Hepatocyte (in vitro differentiated cells): ENCODE measurements around the gene SMCP. TPM values are rescaled to one million over a fixed set of nuclear protein-coding genes. Genes with fewer than 3 reads are reported as not detected.

ENCODE experiments used
- DNase-seq: peaks from one replicate; pipeline ENCODE4 v3.0.0-alpha.2; 2016; ENCODE audit warnings: low spot score
- H2AFZ ChIP-seq: fragments of 200-600 bp; sonication (generic); 2 replicates; pipeline ENCODE4 v1.6.0; 2016; ENCODE audit warnings: antibody characterized with exemption, mild to moderate bottlenecking
- H3K27ac ChIP-seq: fragments of 200-600 bp; sonication (generic); 2 replicates; pipeline ENCODE4 v1.5.1; 2016; ENCODE audit warnings: mild to moderate bottlenecking
- H3K27me3 ChIP-seq: fragments of 200-600 bp; sonication (generic); 2 replicates; pipeline ENCODE4 v1.6.1; 2016
- H3K36me3 ChIP-seq: fragments of 200-600 bp; sonication (generic); replicated peaks from 2 replicates; pipeline ENCODE4 v1.5.1; 2016; ENCODE audit warnings: low read depth; ENCODE audit not compliant: insufficient read depth
- H3K4me1 ChIP-seq: fragments of 200-600 bp; sonication (generic); 2 replicates; pipeline ENCODE4 v1.5.1; 2016; ENCODE audit warnings: mild to moderate bottlenecking, moderate library complexity; ENCODE audit not compliant: insufficient read depth
- H3K4me2 ChIP-seq: fragments of 200-600 bp; sonication (generic); 2 replicates; pipeline ENCODE4 v1.6.0; 2016
- H3K4me3 ChIP-seq: fragments of 200-600 bp; sonication (generic); 2 replicates; pipeline ENCODE4 v1.5.1; 2016; ENCODE audit warnings: mild to moderate bottlenecking
- H3K79me2 ChIP-seq: fragments of 200-600 bp; sonication (generic); 2 replicates; pipeline ENCODE4 v1.6.0; 2017; ENCODE audit warnings: mild to moderate bottlenecking
- H3K9me2 ChIP-seq: fragments of 200-600 bp; sonication (generic); replicated peaks from 2 replicates; pipeline ENCODE4 v1.6.0; 2017; ENCODE audit warnings: mild to moderate bottlenecking; ENCODE audit not compliant: insufficient read depth
- H3K9me3 ChIP-seq: fragments of 200-600 bp; sonication (generic); 2 replicates; pipeline ENCODE4 v1.5.1; 2016; ENCODE audit warnings: low read depth, mild to moderate bottlenecking
- H4K20me1 ChIP-seq: fragments of 200-600 bp; sonication (generic); 2 replicates; pipeline ENCODE4 v1.6.0; 2016; ENCODE audit warnings: mild to moderate bottlenecking; ENCODE audit not compliant: insufficient read depth, poor library complexity, severe bottlenecking
- EZH2 ChIP-seq: fragments of 200-600 bp; sonication (generic); IDR thresholded peaks from 2 replicates; pipeline ENCODE4 v1.6.1; 2016; ENCODE audit warnings: antibody characterized with exemption, mild to moderate bottlenecking, borderline replicate concordance
- EZH2phosphoT487 ChIP-seq: fragments of 200-600 bp; sonication (generic); IDR thresholded peaks from one replicate; pipeline ENCODE4 v1.6.1; 2018; ENCODE audit warnings: antibody characterized with exemption, mild to moderate bottlenecking, low read depth, moderate library complexity; ENCODE audit not compliant: unreplicated experiment, severe bottlenecking
- WGBS: methylation state at CpG from one replicate; pipeline ENCODE4 v1.1.6; 2016; ENCODE audit warnings: low lambda C conversion rate; ENCODE audit errors: missing lambda C conversion rate; 5-methylcytosine and 5-hydroxymethylcytosine counted together
- polyA plus RNA-seq: library from polyadenylated mRNA; unstranded; fragments of >200 nt; fragmentation: Nextera tagmentation; extraction: Ambion mirVana; gene quantifications from 2 replicates; pipeline ENCODE4 v1.2.1, GENCODE V29; 2016
- total RNA-seq: library from RNA; depleted of rRNA; stranded (reverse); fragments of >200 nt; gene quantifications from 2 replicates; pipeline ENCODE4 v1.2.3, GENCODE V29; 2014
- TF ChIP-seq, protein P1 (sequence below): fragments of 200-600 bp; sonication (generic); IDR thresholded peaks from 2 replicates; pipeline ENCODE4 v1.5.1; 2016; ENCODE audit warnings: antibody characterized with exemption, mild to moderate bottlenecking; ENCODE audit not compliant: poor library complexity

The SMCP gene
- total and polyA plus RNA-seq, 2 experiments from 2014 or later = not detected

GRCh38 chr1:152861374-152861773 is 16.7 kb upstream of the SMCP start:
- no peaks in the 10 kb centered on the region for H3K27me3 ChIP-seq
- no peaks in the 10 kb centered on the region for H3K9me2 ChIP-seq
- TF ChIP-seq EZH2phosphoT487 (no peak), EZH2 (no peak)
- H3K27ac ChIP-seq = no peak overlapping the region
- H3K4me3 ChIP-seq = no peak overlapping the region
- H3K79me2 ChIP-seq = no peaks in the 10 kb centered on the region
- H3K4me2 ChIP-seq = no peak overlapping the region
- H2AFZ ChIP-seq = no peak overlapping the region
- H3K9me3 ChIP-seq = peaks cover 4% of the 10 kb centered on the region
- no peaks in the 10 kb centered on the region for H4K20me1 ChIP-seq
- H3K36me3 ChIP-seq = no peaks in the 10 kb centered on the region
- DNase-seq = no peak
- H3K4me1 ChIP-seq = no peaks in the 10 kb centered on the region
- WGBS = 49% methylated on average over 4 of the region's 4 CpGs

DNA sequence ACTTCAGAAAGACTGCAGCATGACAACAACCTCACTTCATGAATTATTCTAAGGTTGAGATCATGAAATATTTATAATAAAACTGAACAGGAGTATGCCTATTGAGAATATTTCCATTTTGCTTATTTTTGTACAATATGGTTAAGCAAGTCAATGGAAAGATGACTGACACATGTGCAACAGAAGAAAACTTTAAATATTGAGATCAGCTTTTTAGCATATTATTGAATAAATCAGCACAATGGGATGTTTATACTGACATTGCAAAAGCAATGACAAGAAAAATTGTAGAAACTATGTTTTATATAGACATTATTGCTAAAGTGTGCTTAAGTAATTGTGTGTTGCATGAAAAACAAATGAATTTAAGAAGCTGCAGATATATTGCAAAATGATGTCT is 13.7 kb upstream of the SMCP start:
- H3K4me3 ChIP-seq = no peak overlapping the region
- no peak overlapping the region for H3K4me2 ChIP-seq
- H4K20me1 ChIP-seq = no peaks in the 10 kb centered on the region
- no peak overlapping the region for H2AFZ ChIP-seq
- no peaks in the 10 kb centered on the region for H3K27me3 ChIP-seq
- TF ChIP-seq EZH2phosphoT487 = no peak
- TF ChIP-seq, protein P1, sequence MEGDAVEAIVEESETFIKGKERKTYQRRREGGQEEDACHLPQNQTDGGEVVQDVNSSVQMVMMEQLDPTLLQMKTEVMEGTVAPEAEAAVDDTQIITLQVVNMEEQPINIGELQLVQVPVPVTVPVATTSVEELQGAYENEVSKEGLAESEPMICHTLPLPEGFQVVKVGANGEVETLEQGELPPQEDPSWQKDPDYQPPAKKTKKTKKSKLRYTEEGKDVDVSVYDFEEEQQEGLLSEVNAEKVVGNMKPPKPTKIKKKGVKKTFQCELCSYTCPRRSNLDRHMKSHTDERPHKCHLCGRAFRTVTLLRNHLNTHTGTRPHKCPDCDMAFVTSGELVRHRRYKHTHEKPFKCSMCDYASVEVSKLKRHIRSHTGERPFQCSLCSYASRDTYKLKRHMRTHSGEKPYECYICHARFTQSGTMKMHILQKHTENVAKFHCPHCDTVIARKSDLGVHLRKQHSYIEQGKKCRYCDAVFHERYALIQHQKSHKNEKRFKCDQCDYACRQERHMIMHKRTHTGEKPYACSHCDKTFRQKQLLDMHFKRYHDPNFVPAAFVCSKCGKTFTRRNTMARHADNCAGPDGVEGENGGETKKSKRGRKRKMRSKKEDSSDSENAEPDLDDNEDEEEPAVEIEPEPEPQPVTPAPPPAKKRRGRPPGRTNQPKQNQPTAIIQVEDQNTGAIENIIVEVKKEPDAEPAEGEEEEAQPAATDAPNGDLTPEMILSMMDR = no peak
- TF ChIP-seq EZH2 = no peak
- no peaks in the 10 kb centered on the region for H3K79me2 ChIP-seq
- DNase-seq = no peak
- no peak overlapping the region for H3K27ac ChIP-seq
- no peaks in the 10 kb centered on the region for H3K9me2 ChIP-seq
- no peaks in the 10 kb centered on the region for H3K9me3 ChIP-seq
- no peaks in the 10 kb centered on the region for H3K36me3 ChIP-seq
- H3K4me1 ChIP-seq = no peaks in the 10 kb centered on the region

DNA sequence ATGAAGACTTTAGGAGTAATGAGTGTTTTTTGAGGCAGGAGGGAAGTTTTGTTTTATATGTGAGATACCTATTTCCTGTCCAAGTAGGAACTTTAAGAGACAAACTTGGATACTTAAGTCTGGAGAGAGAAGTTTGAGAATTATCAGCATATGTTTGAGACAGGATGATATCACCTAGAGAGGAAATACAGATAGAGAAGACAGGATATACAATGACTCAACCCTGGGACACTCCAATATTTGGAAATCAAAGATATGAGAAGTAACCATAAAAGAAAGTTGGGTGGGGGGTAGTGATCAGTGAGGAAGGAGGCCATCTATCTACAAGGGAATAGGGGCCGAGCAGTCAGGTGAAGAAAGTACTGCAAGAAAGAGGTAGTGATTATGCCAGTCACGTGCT is 11.8 kb upstream of the SMCP start:
- no peaks in the 10 kb centered on the region for H3K36me3 ChIP-seq

DNA sequence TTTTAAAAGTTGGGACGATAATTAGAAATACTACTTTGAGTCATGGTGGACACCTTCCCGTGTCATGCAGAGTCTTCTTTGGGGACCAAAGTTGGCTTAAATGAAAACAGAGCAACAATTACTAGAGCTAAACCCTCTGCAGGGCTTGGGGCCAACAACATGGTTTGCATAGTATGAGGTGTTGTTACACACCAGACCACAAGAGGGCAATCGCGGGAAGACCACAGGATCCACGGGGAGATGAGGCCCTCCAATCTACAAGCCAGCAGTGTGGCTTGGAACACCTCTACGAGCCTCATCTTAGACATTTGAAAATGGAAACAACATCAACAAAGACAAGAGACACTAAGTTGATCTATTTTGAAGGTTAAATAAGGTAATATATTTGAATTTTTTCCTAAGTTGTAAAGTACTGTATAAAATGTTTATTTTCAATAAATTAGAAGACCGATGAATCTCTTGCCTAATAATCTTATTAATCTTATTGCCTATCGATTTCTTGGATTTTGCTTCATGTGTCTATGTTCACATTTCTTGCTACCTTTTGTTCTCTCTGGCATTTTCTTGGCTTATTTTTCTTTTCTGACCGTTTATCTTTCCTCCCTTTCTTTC is 8.2 kb upstream of the SMCP start:
- WGBS = 38% methylated on average over 9 of the region's 9 CpGs
- H4K20me1 ChIP-seq = no peaks in the 10 kb centered on the region
- H3K27me3 ChIP-seq = no peaks in the 10 kb centered on the region
- H3K36me3 ChIP-seq = no peaks in the 10 kb centered on the region
- no peak overlapping the region for H3K4me3 ChIP-seq
- no peak overlapping the region for H3K4me2 ChIP-seq
- no peaks in the 10 kb centered on the region for H3K79me2 ChIP-seq
- no peak for TF ChIP-seq EZH2phosphoT487
- TF ChIP-seq, protein P1 = peak; percentile 33
- H3K27ac ChIP-seq = no peak overlapping the region
- H3K9me3 ChIP-seq = no peaks in the 10 kb centered on the region
- H3K4me1 ChIP-seq = no peaks in the 10 kb centered on the region
- H2AFZ ChIP-seq = no peak overlapping the region
- H3K9me2 ChIP-seq = no peaks in the 10 kb centered on the region
- peak; percentile 43 for DNase-seq

More for the DNA sequence above, 11.8 kb upstream of the SMCP start:
- Histone ChIP-seq H3K27ac (no peak overlapping the region), H3K27me3 (no peaks in the 10 kb centered on the region), H3K4me2 (no peak overlapping the region), H4K20me1 (no peaks in the 10 kb centered on the region), H3K79me2 (no peaks in the 10 kb centered on the region), H3K4me1 (no peaks in the 10 kb centered on the region), H3K9me3 (no peaks in the 10 kb centered on the region), H2AFZ (no peak overlapping the region), H3K9me2 (no peaks in the 10 kb centered on the region), H3K4me3 (no peak overlapping the region)
- no peak for DNase-seq
- no peak for TF ChIP-seq EZH2
- TF ChIP-seq EZH2phosphoT487 = no peak
- TF ChIP-seq, protein P1 = no peak
- WGBS = 71% methylated on average over 2 of the region's 2 CpGs
